ENCODE measurements around the gene RAPGEF2.
"Not testable (repeated sequence)": the region's sequence is repeated elsewhere in the genome, so short reads cannot be mapped to it uniquely, and the experiment has no call there.

The RAPGEF2 gene

DNA sequence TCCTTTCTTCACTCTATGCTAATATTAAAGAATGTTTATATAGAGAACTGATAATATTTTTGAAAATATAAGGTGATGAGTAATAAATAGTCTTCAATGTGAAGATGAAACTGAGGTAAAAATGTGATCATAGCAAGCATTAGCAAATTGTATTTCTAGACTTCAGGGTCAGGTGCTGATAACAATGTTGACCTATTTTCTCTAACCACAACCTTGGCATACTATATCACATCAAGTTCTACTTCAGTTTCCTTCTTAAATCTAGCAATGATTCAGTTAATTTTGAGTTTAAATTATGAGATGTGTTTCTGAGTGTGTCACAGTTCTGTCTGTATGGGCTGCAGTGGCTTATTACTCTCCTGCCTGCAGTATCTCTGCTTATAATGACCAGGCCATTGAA, 209.4 kb downstream of the RAPGEF2 start:
- Histone ChIP-seq H3K14ac (ENCODE audit: low read length in 2 of 2) (no peak overlapping the region), H3K27ac (ENCODE audit: low read length, poor library complexity, severe bottlenecking) (no peak overlapping the region), H3K27me3 (ENCODE audit: control insufficient read depth in 1 of 2, insufficient read depth in 1 of 2, low read length in 2 of 2) (no peaks in the 10 kb centered on the region), H3K9ac (ENCODE audit: low read length) (no peak overlapping the region), H3K9me3 (ENCODE audit: control insufficient read depth, low read length) (no peaks in the 10 kb centered on the region), H3K36me3 (ENCODE audit: control insufficient read depth in 1 of 2, insufficient read depth in 2 of 2, low read depth in 1 of 2, low read length in 2 of 2) (peaks cover 7 to 20% of the 10 kb centered on the region in 2 experiments), H2AFZ (ENCODE audit: low read depth, low read length) (no peak overlapping the region), H3K4ac (ENCODE audit: low read depth in 1 of 2, low read length in 2 of 2) (no peak overlapping the region), H3K4me2 (ENCODE audit: low read length, poor library complexity, severe bottlenecking) (no peak overlapping the region), H3K4me1 (ENCODE audit: control insufficient read depth, insufficient read depth, low read depth, low read length) (no peaks in the 10 kb centered on the region), H4K91ac (ENCODE audit: low read length) (no peak overlapping the region), H2AK5ac (ENCODE audit: low read length, severe bottlenecking) (no peak overlapping the region), H2BK12ac (ENCODE audit: low read length in 2 of 2) (no peak overlapping the region), H4K8ac (ENCODE audit: low read length) (no peak overlapping the region), H3K23ac (ENCODE audit: low read length in 2 of 2) (no peak overlapping the region), H3K79me1 (replicated peaks; ENCODE audit: low read length, poor library complexity, severe bottlenecking) (peaks cover 6% of the 10 kb centered on the region), H2BK15ac (ENCODE audit: low read depth, poor library complexity, severe bottlenecking) (no peak overlapping the region), H3K18ac (ENCODE audit: low read depth in 1 of 2, low read length in 2 of 2) (no peak overlapping the region), H3K4me3 (ENCODE audit: insufficient read depth in 1 of 2, low read depth in 1 of 2, low read length in 2 of 2) (no peak overlapping the region), H2BK120ac (ENCODE audit: low read depth, low read length) (no peak overlapping the region), H2BK5ac (ENCODE audit: low read depth, low read length, poor library complexity, severe bottlenecking) (no peak overlapping the region)
- no peak for DNase-seq

- H3K27ac ChIP-seq (ENCODE audit: low read length, poor library complexity, severe bottlenecking) = not testable (repeated sequence)
Measured at GRCh38 chr4:159315879-159316278, 213.0 kb downstream of the RAPGEF2 start.

GRCh38 chr4:159317203-159317602, 214.3 kb downstream of the RAPGEF2 start:
- no peak overlapping the region for H4K8ac ChIP-seq (ENCODE audit: low read length)
- H3K27me3 ChIP-seq (ENCODE audit: control insufficient read depth in 1 of 2, insufficient read depth in 1 of 2, low read length in 2 of 2) = no peaks in the 10 kb centered on the region
- H2BK15ac ChIP-seq (ENCODE audit: low read depth, poor library complexity, severe bottlenecking) = no peak overlapping the region
- H3K18ac ChIP-seq (ENCODE audit: low read depth in 1 of 2, low read length in 2 of 2) = no peak overlapping the region
- H3K79me1 ChIP-seq (replicated peaks; ENCODE audit: low read length, poor library complexity, severe bottlenecking) = peaks cover 8% of the 10 kb centered on the region
- no peak for DNase-seq
- no peak overlapping the region for H4K91ac ChIP-seq (ENCODE audit: low read length)
- H3K4ac ChIP-seq (ENCODE audit: low read depth in 1 of 2, low read length in 2 of 2) = no peak overlapping the region
- H3K23ac ChIP-seq (ENCODE audit: low read length in 2 of 2) = no peak overlapping the region
- no peak overlapping the region for H2AFZ ChIP-seq (ENCODE audit: low read depth, low read length)
- H2BK5ac ChIP-seq (ENCODE audit: low read depth, low read length, poor library complexity, severe bottlenecking) = no peak overlapping the region
- H3K14ac ChIP-seq (ENCODE audit: low read length in 2 of 2) = no peak overlapping the region
- H2BK12ac ChIP-seq (ENCODE audit: low read length in 2 of 2) = no peak overlapping the region
- H2BK120ac ChIP-seq (ENCODE audit: low read depth, low read length) = no peak overlapping the region
- no peak overlapping the region for H3K4me2 ChIP-seq (ENCODE audit: low read length, poor library complexity, severe bottlenecking)
- H3K4me1 ChIP-seq (ENCODE audit: control insufficient read depth, insufficient read depth, low read depth, low read length) = no peaks in the 10 kb centered on the region
- no peak overlapping the region for H3K27ac ChIP-seq (ENCODE audit: low read length, poor library complexity, severe bottlenecking)
- H3K9ac ChIP-seq (ENCODE audit: low read length) = no peak overlapping the region
- H3K36me3 ChIP-seq (ENCODE audit: control insufficient read depth in 1 of 2, insufficient read depth in 2 of 2, low read depth in 1 of 2, low read length in 2 of 2) = peaks cover 7 to 22% of the 10 kb centered on the region in 2 experiments
- 99% methylated on average over 5 of the region's 5 CpGs for WGBS
- H3K4me3 ChIP-seq (ENCODE audit: insufficient read depth in 1 of 2, low read depth in 1 of 2, low read length in 2 of 2) = no peak overlapping the region
- no peaks in the 10 kb centered on the region for H3K9me3 ChIP-seq (ENCODE audit: control insufficient read depth, low read length)
- no peak overlapping the region for H2AK5ac ChIP-seq (ENCODE audit: low read length, severe bottlenecking)

More at GRCh38 chr4:159315879-159316278, 213.0 kb downstream of the RAPGEF2 start:
- peak overlapping the region; percentile 64 for H4K8ac ChIP-seq (ENCODE audit: low read length)
- peak; percentile 61 for DNase-seq
- H4K91ac ChIP-seq (ENCODE audit: low read length); H3K79me1 ChIP-seq (replicated peaks; ENCODE audit: low read length, poor library complexity, severe bottlenecking); H2BK12ac ChIP-seq (ENCODE audit: low read length in 2 of 2); H2AFZ ChIP-seq (ENCODE audit: low read depth, low read length); H3K4ac ChIP-seq (ENCODE audit: low read depth in 1 of 2, low read length in 2 of 2); H2BK15ac ChIP-seq (ENCODE audit: low read depth, poor library complexity, severe bottlenecking); H3K4me2 ChIP-seq (ENCODE audit: low read length, poor library complexity, severe bottlenecking); H3K27me3 ChIP-seq (ENCODE audit: control insufficient read depth in 1 of 2, insufficient read depth in 1 of 2, low read length in 2 of 2); H3K9me3 ChIP-seq (ENCODE audit: control insufficient read depth, low read length); H3K14ac ChIP-seq (ENCODE audit: low read length in 2 of 2); H3K4me3 ChIP-seq (ENCODE audit: insufficient read depth in 1 of 2, low read depth in 1 of 2, low read length in 2 of 2); H3K23ac ChIP-seq (ENCODE audit: low read length in 2 of 2); H3K4me1 ChIP-seq (ENCODE audit: control insufficient read depth, insufficient read depth, low read depth, low read length); H3K18ac ChIP-seq (ENCODE audit: low read depth in 1 of 2, low read length in 2 of 2); H2BK120ac ChIP-seq (ENCODE audit: low read depth, low read length); H2AK5ac ChIP-seq (ENCODE audit: low read length, severe bottlenecking); H2BK5ac ChIP-seq (ENCODE audit: low read depth, low read length, poor library complexity, severe bottlenecking); H3K9ac ChIP-seq (ENCODE audit: low read length): not testable (repeated sequence)
- H3K36me3 ChIP-seq (ENCODE audit: control insufficient read depth in 1 of 2, insufficient read depth in 2 of 2, low read depth in 1 of 2, low read length in 2 of 2) = peaks cover 7 to 20% of the 10 kb centered on the region in 2 experiments
- 81% methylated on average over 8 of the region's 12 CpGs for WGBS

- H3K4me2 ChIP-seq (ENCODE audit: low read length, poor library complexity, severe bottlenecking) = no peak overlapping the region
- no peak overlapping the region for H3K27ac ChIP-seq (ENCODE audit: low read length, poor library complexity, severe bottlenecking)
- H2AK5ac ChIP-seq (ENCODE audit: low read length, severe bottlenecking) = no peak overlapping the region
- no peak overlapping the region for H4K91ac ChIP-seq (ENCODE audit: low read length)
- no peak overlapping the region for H2BK5ac ChIP-seq (ENCODE audit: low read depth, low read length, poor library complexity, severe bottlenecking)
- no peak overlapping the region for H3K9ac ChIP-seq (ENCODE audit: low read length)
- H2BK15ac ChIP-seq (ENCODE audit: low read depth, poor library complexity, severe bottlenecking) = no peak overlapping the region
- H3K18ac ChIP-seq (ENCODE audit: low read depth in 1 of 2, low read length in 2 of 2) = no peak overlapping the region
- H3K4me1 ChIP-seq (ENCODE audit: control insufficient read depth, insufficient read depth, low read depth, low read length) = no peaks in the 10 kb centered on the region
- DNase-seq = no peak
- no peak overlapping the region for H2AFZ ChIP-seq (ENCODE audit: low read depth, low read length)
- H2BK12ac ChIP-seq (ENCODE audit: low read length in 2 of 2) = no peak overlapping the region
- H3K23ac ChIP-seq (ENCODE audit: low read length in 2 of 2) = no peak overlapping the region
- no peaks in the 10 kb centered on the region for H3K27me3 ChIP-seq (ENCODE audit: control insufficient read depth in 1 of 2, insufficient read depth in 1 of 2, low read length in 2 of 2)
- H3K36me3 ChIP-seq (ENCODE audit: control insufficient read depth in 1 of 2, insufficient read depth in 2 of 2, low read depth in 1 of 2, low read length in 2 of 2) = peaks cover 7 to 34% of the 10 kb centered on the region in 2 experiments
- peak overlapping the region; percentile 0 for H4K8ac ChIP-seq (ENCODE audit: low read length)
- WGBS = 100% methylated on average over 3 of the region's 4 CpGs
- peaks cover 8% of the 10 kb centered on the region for H3K79me1 ChIP-seq (replicated peaks; ENCODE audit: low read length, poor library complexity, severe bottlenecking)
- H3K9me3 ChIP-seq (ENCODE audit: control insufficient read depth, low read length) = no peaks in the 10 kb centered on the region
- no peak overlapping the region for H3K4me3 ChIP-seq (ENCODE audit: insufficient read depth in 1 of 2, low read depth in 1 of 2, low read length in 2 of 2)
- H2BK120ac ChIP-seq (ENCODE audit: low read depth, low read length) = no peak overlapping the region
- H3K14ac ChIP-seq (ENCODE audit: low read length in 2 of 2) = no peak overlapping the region
- H3K4ac ChIP-seq (ENCODE audit: low read depth in 1 of 2, low read length in 2 of 2) = no peak overlapping the region
Measured at GRCh38 chr4:159319027-159319426, 216.1 kb downstream of the RAPGEF2 start.

All from mesenchymal stem cell (in vitro differentiated cells and primary cell).